ENCODE measurements around the gene SSRP1. TPM values are rescaled to one million over a fixed set of nuclear protein-coding genes. Genes with fewer than 3 reads are reported as not detected.
A peak's percentile ranks its signal among the peaks of the same experiment; 100 is the strongest.

SSRP1 gene
- total RNA-seq, 1 donor from 2014 or later = 131 TPM

GRCh38 chr11:57320067-57320718 is 15.5 kb downstream of the SSRP1 start:
- no peak for DNase-seq (ENCODE audit: low spot score, unreplicated experiment)
- Mint-ChIP-seq H3K27ac (no peak overlapping the region), H3K9me3 (ENCODE audit: low read depth) (no peaks in the 10 kb centered on the region), H3K27me3 (no peaks in the 10 kb centered on the region), H3K4me3 (ENCODE audit: low read depth) (no peak overlapping the region), H3K36me3 (ENCODE audit: insufficient read depth) (peaks cover 15% of the 10 kb centered on the region), H3K4me1 (ENCODE audit: low read depth) (peaks cover 36% of the 10 kb centered on the region)
- TF ChIP-seq CTCF (IDR thresholded peaks at IDR 0.05; ENCODE audit: unreplicated experiment) = no peak

- H3K9me3 Mint-ChIP-seq (ENCODE audit: low read depth) = no peaks in the 10 kb centered on the region
- no peak for TF ChIP-seq CTCF (IDR thresholded peaks at IDR 0.05; ENCODE audit: unreplicated experiment)
- no peaks in the 10 kb centered on the region for H3K27me3 Mint-ChIP-seq
- DNase-seq (ENCODE audit: low spot score, unreplicated experiment) = no peak
- H3K27ac Mint-ChIP-seq = no peak overlapping the region
- peaks cover 17% of the 10 kb centered on the region for H3K36me3 Mint-ChIP-seq (ENCODE audit: insufficient read depth)
- H3K4me3 Mint-ChIP-seq (ENCODE audit: low read depth) = no peak overlapping the region
- peaks cover 30% of the 10 kb centered on the region for H3K4me1 Mint-ChIP-seq (ENCODE audit: low read depth)
Measured at GRCh38 chr11:57318178-57318577, 17.5 kb downstream of the SSRP1 start.

DNA sequence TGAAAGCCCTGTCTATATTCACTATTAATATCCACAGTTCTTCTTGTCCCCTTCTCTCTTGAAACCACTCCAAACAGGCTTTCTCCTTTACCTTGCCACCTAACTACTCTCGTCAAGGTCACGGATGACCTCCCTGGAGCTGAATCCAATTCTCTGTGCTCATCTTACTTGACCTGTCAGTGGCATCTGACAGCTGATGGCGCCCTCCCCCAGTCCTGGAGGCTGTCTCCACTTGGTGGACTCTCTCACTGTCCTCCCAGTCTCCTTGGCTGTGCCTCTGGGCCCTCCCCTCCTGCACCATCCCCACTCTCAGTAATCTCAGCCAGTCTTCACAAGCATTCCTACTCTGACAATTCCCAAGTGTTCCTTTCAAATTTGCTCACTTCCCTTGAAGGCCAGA is 19.7 kb downstream of the SSRP1 start:
- H3K4me3 Mint-ChIP-seq (ENCODE audit: low read depth) = no peak overlapping the region
- no peaks in the 10 kb centered on the region for H3K9me3 Mint-ChIP-seq (ENCODE audit: low read depth)
- no peak for DNase-seq (ENCODE audit: low spot score, unreplicated experiment)
- no peaks in the 10 kb centered on the region for H3K27me3 Mint-ChIP-seq
- TF ChIP-seq CTCF (IDR thresholded peaks at IDR 0.05; ENCODE audit: unreplicated experiment) = no peak
- H3K36me3 Mint-ChIP-seq (ENCODE audit: insufficient read depth) = peaks cover 17% of the 10 kb centered on the region
- no peak overlapping the region for H3K27ac Mint-ChIP-seq
- peaks cover 17% of the 10 kb centered on the region for H3K4me1 Mint-ChIP-seq (ENCODE audit: low read depth)

DNA sequence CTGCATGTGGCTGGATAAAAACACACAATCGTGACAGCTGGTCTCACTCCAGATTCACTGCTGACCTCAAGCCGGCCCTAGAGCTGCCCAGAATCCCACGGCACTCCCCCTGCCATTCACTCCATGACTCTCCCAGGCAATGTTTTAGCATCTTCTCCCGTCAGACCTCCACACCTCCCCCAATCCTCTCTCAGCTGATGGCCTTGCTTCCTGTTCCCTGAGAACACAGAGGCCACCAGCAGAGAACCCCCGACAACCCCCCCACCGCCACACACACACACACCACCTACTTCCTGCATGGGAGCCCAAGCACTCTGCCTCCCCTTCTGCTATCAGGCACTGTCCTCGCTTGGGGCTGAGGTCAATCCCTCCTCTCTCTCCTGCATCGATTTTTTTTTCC is 20.2 kb downstream of the SSRP1 start:
- no peak overlapping the region for H3K4me3 Mint-ChIP-seq (ENCODE audit: low read depth)
- H3K4me1 Mint-ChIP-seq (ENCODE audit: low read depth) = peaks cover 16% of the 10 kb centered on the region
- peaks cover 13% of the 10 kb centered on the region for H3K36me3 Mint-ChIP-seq (ENCODE audit: insufficient read depth)
- no peaks in the 10 kb centered on the region for H3K9me3 Mint-ChIP-seq (ENCODE audit: low read depth)
- H3K27ac Mint-ChIP-seq = no peak overlapping the region
- DNase-seq (ENCODE audit: low spot score, unreplicated experiment) = no peak
- no peaks in the 10 kb centered on the region for H3K27me3 Mint-ChIP-seq
- no peak for TF ChIP-seq CTCF (IDR thresholded peaks at IDR 0.05; ENCODE audit: unreplicated experiment)

GRCh38 chr11:57314221-57314973 is 21.3 kb downstream of the SSRP1 start:
- Mint-ChIP-seq H3K4me3 (ENCODE audit: low read depth) (no peak overlapping the region), H3K27me3 (no peaks in the 10 kb centered on the region), H3K4me1 (ENCODE audit: low read depth) (peaks cover 16% of the 10 kb centered on the region), H3K9me3 (ENCODE audit: low read depth) (no peaks in the 10 kb centered on the region), H3K36me3 (ENCODE audit: insufficient read depth) (peaks cover 23% of the 10 kb centered on the region), H3K27ac (peak overlapping the region; percentile 49)
- no peak for TF ChIP-seq CTCF (IDR thresholded peaks at IDR 0.05; ENCODE audit: unreplicated experiment)
- no peak for DNase-seq (ENCODE audit: low spot score, unreplicated experiment)
